Breast epithelium (tissue), 4 donors: Measurements from ENCODE around the gene POLR1E. TPM values are rescaled to one million over a fixed set of nuclear protein-coding genes. Genes with fewer than 3 reads are reported as not detected.

Experiments used
- DNase-seq, 2 donors: peaks; one replicate each; pipeline ENCODE4 v3.0.0-alpha.2; 2019; ENCODE audit warnings: low spot score in 2 of 2
- H3K27ac ChIP-seq, 2 donors: fragments of 200-600 bp; sonication (generic) in 1 of 2; one replicate each; pipeline ENCODE4 v1.5.1; 2016 to 2019; ENCODE audit warnings: mild to moderate bottlenecking in 1 of 2
- H3K27me3 ChIP-seq, 2 donors: fragments of 200-600 bp; sonication (generic) in 1 of 2; one replicate each; pipeline versions ENCODE4 v1.5.1 to v1.6.0; 2017 to 2019; ENCODE audit warnings: control low read depth in 1 of 2, mild to moderate bottlenecking in 1 of 2
- H3K36me3 ChIP-seq: fragments of 200-600 bp; one replicate; pipeline ENCODE4 v1.5.1; 2019
- H3K4me1 ChIP-seq, 2 donors: fragments of 200-600 bp; sonication (generic); one replicate each; pipeline ENCODE4 v1.5.1; 2016 to 2019; ENCODE audit warnings: control low read depth in 1 of 2
- H3K4me3 ChIP-seq, 3 donors: fragments of 200-600 bp; sonication (generic); 1 replicate in 2 of 3; 2 replicates in 1 of 3; pipeline ENCODE4 v1.5.1; 2016 to 2019; ENCODE audit warnings: mild to moderate bottlenecking in 3 of 3, moderate library complexity in 2 of 3
- H3K9me3 ChIP-seq, 2 donors: fragments of 200-600 bp; sonication (generic) in 1 of 2; one replicate each; pipeline ENCODE4 v1.5.1; 2016 to 2019; ENCODE audit warnings: control low read depth in 1 of 2
- POLR2A ChIP-seq: fragments of 450-650 bp; IDR thresholded peaks from one replicate; pipeline ENCODE4 v1.6.1; 2016; ENCODE audit warnings: antibody characterized with exemption, mild to moderate bottlenecking, moderate library complexity
- POLR2AphosphoS5 ChIP-seq, 3 donors: sonication (generic); formaldehyde crosslinking; IDR thresholded peaks; one replicate each; pipeline ENCODE4 v1.6.1; 2017; ENCODE audit warnings: antibody characterized with exemption in 3 of 3
- intact Hi-C: fragments of 100-400 bp; cut with DNase I; formaldehyde crosslinking; loops from one replicate; pipeline ENCODE4 v1.15.1; 2023; ENCODE audit warnings: low total_unique reads
- total RNA-seq, 3 donors: library from RNA; depleted of rRNA; stranded (reverse); fragments of >200 nt; gene quantifications; one replicate each; pipeline ENCODE4 v1.1.0, GENCODE V29; 2016
- TF ChIP-seq, protein P1 (sequence below), 3 donors: fragments of 450-650 bp; IDR thresholded peaks; one replicate each; pipeline ENCODE4 v1.5.1; 2016 to 2017; ENCODE audit warnings: antibody characterized with exemption in 3 of 3, mild to moderate bottlenecking in 3 of 3, moderate library complexity in 3 of 3

The POLR1E gene
- total RNA-seq, 3 donors from 2014 or later, result 28.8 to 33.9 (median 30.8) TPM

DNA sequence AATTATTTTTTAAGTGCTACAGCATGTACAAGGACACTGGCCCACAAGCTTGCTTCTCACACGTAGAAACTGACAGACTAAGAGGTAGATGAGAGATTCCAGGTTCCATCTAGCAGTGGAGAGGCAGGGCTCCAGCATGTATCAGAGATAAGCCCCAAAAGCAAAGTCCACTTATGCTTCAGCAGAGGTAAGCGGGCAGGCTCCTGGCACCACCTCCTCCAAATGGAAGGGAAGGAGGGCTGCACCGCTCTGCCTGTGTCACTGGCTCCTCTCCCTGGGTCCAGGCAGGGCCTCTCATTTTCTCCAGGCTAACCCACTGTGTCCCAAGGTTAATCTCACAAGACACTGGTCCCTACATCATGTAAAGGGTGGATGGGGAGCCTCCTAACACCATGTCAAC, 47.4 kb upstream of the POLR1E start:
- intact Hi-C loops, result no loop called here
- no peak overlapping the region for H3K4me3 ChIP-seq
- H3K27ac ChIP-seq, result no peak overlapping the region
- H3K4me1 ChIP-seq, result peaks cover 0 to 3% of the 10 kb centered on the region in 2 donors
- no peaks in the 10 kb centered on the region for H3K27me3 ChIP-seq
- no peak for DNase-seq
- H3K9me3 ChIP-seq, result no peaks in the 10 kb centered on the region
- no peak for TF ChIP-seq POLR2AphosphoS5 (IDR thresholded peaks at IDR 0.05)
- TF ChIP-seq, protein P1, sequence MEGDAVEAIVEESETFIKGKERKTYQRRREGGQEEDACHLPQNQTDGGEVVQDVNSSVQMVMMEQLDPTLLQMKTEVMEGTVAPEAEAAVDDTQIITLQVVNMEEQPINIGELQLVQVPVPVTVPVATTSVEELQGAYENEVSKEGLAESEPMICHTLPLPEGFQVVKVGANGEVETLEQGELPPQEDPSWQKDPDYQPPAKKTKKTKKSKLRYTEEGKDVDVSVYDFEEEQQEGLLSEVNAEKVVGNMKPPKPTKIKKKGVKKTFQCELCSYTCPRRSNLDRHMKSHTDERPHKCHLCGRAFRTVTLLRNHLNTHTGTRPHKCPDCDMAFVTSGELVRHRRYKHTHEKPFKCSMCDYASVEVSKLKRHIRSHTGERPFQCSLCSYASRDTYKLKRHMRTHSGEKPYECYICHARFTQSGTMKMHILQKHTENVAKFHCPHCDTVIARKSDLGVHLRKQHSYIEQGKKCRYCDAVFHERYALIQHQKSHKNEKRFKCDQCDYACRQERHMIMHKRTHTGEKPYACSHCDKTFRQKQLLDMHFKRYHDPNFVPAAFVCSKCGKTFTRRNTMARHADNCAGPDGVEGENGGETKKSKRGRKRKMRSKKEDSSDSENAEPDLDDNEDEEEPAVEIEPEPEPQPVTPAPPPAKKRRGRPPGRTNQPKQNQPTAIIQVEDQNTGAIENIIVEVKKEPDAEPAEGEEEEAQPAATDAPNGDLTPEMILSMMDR (IDR thresholded peaks at IDR 0.05), result no peak
- TF ChIP-seq POLR2A, result no peak
- peaks cover 8% of the 10 kb centered on the region for H3K36me3 ChIP-seq

DNA sequence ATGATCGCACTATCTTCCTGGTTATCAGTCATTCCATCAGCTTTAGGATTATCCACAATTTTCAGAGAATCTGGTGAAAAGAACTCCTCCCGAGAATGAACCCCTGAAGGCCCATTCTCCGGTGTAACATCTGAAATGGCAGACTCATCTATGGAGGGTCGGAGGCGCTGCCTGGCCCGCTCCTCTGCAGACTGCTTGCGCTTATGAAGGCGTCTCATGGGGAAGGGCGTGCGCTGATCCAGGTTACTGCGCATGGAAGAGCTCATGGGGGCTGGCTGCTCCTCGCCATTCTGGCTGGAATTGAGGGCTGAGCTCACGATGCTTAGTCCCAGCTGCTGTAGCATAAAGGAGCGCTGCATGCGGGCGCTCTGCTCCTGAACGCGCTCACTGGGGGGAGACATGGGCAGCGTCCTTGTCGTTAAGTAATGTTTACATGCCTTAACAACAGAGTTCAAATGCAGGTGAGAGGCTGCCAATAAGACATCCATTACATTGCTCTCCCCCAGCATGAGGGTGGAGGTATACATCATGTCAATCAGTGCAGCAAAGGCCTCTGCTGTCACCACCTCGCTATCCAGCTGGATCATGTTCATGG, 43.9 kb upstream of the POLR1E start:
- intact Hi-C loops, result no loop called here
- no peak for TF ChIP-seq POLR2AphosphoS5 (IDR thresholded peaks at IDR 0.05)
- TF ChIP-seq, protein P1 (IDR thresholded peaks at IDR 0.05), result no peak
- TF ChIP-seq POLR2A, result no peak
- peaks cover 8% of the 10 kb centered on the region for H3K36me3 ChIP-seq

DNA sequence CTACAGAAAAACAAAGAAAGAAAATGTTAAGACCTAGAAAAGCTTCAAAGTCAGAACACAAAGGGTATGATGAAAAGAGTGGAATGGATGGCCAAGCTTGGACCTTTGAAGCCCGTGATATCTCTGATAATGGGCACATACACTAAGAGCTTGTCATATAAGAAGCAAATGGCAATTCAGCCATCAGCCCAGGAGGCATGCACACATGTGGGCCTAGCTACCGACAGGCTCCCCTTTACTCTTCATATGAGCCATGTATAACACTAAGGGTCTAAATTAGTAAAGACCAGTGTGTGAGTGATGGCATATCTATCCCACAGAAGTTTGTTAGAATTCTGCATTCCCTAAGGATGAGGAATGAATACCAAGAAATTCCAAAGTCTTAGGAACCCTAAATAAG, 43.2 kb upstream of the POLR1E start:
- TF ChIP-seq POLR2AphosphoS5 (IDR thresholded peaks at IDR 0.05), result no peak
- TF ChIP-seq, protein P1 (IDR thresholded peaks at IDR 0.05), result no peak
- TF ChIP-seq POLR2A, result no peak
- H3K36me3 ChIP-seq, result peaks cover 8% of the 10 kb centered on the region
- intact Hi-C loops, result no loop called here

More for the DNA sequence above, 43.9 kb upstream of the POLR1E start:
- no peak overlapping the region for H3K27ac ChIP-seq
- no peaks in the 10 kb centered on the region for H3K9me3 ChIP-seq
- no peak for DNase-seq
- H3K4me3 ChIP-seq, result no peak overlapping the region
- no peaks in the 10 kb centered on the region for H3K4me1 ChIP-seq
- no peaks in the 10 kb centered on the region for H3K27me3 ChIP-seq

DNA sequence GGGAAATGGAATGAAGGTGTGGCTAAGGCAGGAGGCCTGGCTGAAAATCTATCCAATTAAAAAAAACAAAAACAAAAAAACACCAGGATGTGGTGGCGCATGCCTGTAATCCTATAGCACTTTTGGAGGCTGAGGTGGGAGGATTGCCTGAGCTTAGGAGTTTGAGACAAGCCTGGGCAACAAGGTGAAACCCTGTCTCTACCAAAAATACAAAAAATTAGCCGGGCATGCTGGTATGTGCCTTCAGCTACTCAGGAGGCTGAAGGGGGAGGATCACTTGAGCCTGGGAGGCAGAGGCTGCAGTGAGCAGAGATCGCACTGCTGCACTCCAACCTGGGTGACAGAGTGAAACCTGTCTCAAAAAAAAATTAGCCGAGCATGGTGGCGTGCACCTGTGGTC, 42.2 kb upstream of the POLR1E start:
- Histone ChIP-seq H3K27me3 (no peaks in the 10 kb centered on the region), H3K27ac (no peak overlapping the region), H3K9me3 (no peaks in the 10 kb centered on the region), H3K4me3 (no peak overlapping the region), H3K4me1 (no peaks in the 10 kb centered on the region), H3K36me3 (peaks cover 8% of the 10 kb centered on the region)
- intact Hi-C loops, result no loop called here
- TF ChIP-seq POLR2A (no peak), POLR2AphosphoS5 (IDR thresholded peaks at IDR 0.05) (no peak)
- TF ChIP-seq, protein P1 (IDR thresholded peaks at IDR 0.05), result no peak
- DNase-seq, result no peak

More for the DNA sequence above, 43.2 kb upstream of the POLR1E start:
- no peak for DNase-seq
- no peak overlapping the region for H3K27ac ChIP-seq
- no peaks in the 10 kb centered on the region for H3K27me3 ChIP-seq
- no peaks in the 10 kb centered on the region for H3K9me3 ChIP-seq
- no peak overlapping the region for H3K4me3 ChIP-seq
- H3K4me1 ChIP-seq, result no peaks in the 10 kb centered on the region

DNA sequence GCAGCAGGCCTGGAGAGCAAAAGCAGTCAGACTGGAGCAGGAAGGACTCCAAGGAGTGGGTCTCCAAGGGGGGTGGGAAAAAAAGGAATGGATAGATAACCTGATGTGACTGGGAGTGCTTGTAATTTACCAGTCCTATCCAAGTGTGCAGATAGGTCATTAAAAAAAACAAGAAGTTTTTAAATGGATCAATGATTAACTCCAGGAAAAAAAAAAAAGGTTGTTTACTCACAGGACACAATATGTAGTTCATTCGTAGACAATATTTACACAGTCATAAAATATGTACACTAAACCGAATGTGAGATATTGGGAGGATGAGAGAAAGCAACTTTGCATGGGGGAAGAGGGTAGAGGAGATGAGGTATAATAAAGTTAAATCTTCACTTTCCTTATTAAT, 40.9 kb upstream of the POLR1E start:
- peaks cover 8% of the 10 kb centered on the region for H3K36me3 ChIP-seq
- H3K27me3 ChIP-seq, result no peaks in the 10 kb centered on the region
- intact Hi-C loops, result no loop called here
- H3K27ac ChIP-seq, result no peak overlapping the region
- TF ChIP-seq POLR2AphosphoS5 (IDR thresholded peaks at IDR 0.05) (no peak), POLR2A (no peak)
- TF ChIP-seq, protein P1 (IDR thresholded peaks at IDR 0.05), result no peak
- DNase-seq, result no peak
- H3K9me3 ChIP-seq, result no peaks in the 10 kb centered on the region
- no peak overlapping the region for H3K4me3 ChIP-seq
- H3K4me1 ChIP-seq, result no peaks in the 10 kb centered on the region
